K562 (cell line): ENCODE measurements around the gene SMIM13. TPM values are rescaled to one million over a fixed set of nuclear protein-coding genes. Genes with fewer than 3 reads are reported as not detected.
A peak's percentile ranks its signal among the peaks of the same experiment; 100 is the strongest.

ENCODE experiments used
- ATF6 ChIP-seq: sonication (generic); formaldehyde crosslinking; IDR thresholded peaks from 2 replicates; pipeline ENCODE4 v1.4.0; 2020; ENCODE audit warnings: mild to moderate bottlenecking, missing genetic modification reagents
- SMAD2 ChIP-seq: fragments of 150-350 bp; IDR thresholded peaks from 2 replicates; pipeline ENCODE4 v1.6.1; 2014; ENCODE audit warnings: low read depth, mild to moderate bottlenecking, low read length
- TEAD2 ChIP-seq: fragments of 450-650 bp; IDR thresholded peaks from 2 replicates; pipeline ENCODE4 v1.6.1; 2016; ENCODE audit warnings: missing genetic modification characterization, control low read depth, missing compliant biosample characterization
- ZBTB11 ChIP-seq, 3 experiments: fragments of 200-800 bp in 1 of 3; fragments of 250-450 bp in 1 of 3; fragments of 450-650 bp in 1 of 3; sonication (Bioruptor Pico) in 1 of 3; sonication (Bioruptor generic) in 1 of 3; formaldehyde crosslinking in 1 of 3; IDR thresholded peaks; 2 replicates each; pipeline versions ENCODE4 v1.6.1 to v1.8.0; 2016 to 2022; ENCODE audit warnings: mild to moderate bottlenecking in 2 of 3, missing genetic modification characterization in 2 of 3, missing compliant biosample characterization in 1 of 3, moderate library complexity in 1 of 3
- ZBTB17 ChIP-seq: fragments of 450-650 bp; formaldehyde crosslinking; IDR thresholded peaks from 2 replicates; pipeline ENCODE4 v1.4.0; 2020; ENCODE audit warnings: mild to moderate bottlenecking
- ZNF717 ChIP-seq: fragments of 250-450 bp; sonication (Bioruptor Pico); IDR thresholded peaks from 2 replicates; pipeline ENCODE4 v1.5.0; 2021
- polyA plus RNA-seq, 8 experiments: library from polyadenylated mRNA; depleted of rRNA in 4 of 8; stranded (reverse) in 5 of 8; unstranded in 3 of 8; fragments of >200 nt; fragmentation: Nextera tagmentation in 2 of 8; fragmentation: Illumina TruSeq in 1 of 8; extraction: Ambion mirVana in 2 of 8; extraction: Trizol in 1 of 8; gene quantifications; 2 replicates each; pipeline versions ENCODE4 v1.2.1 to v1.2.3, GENCODE V29; 2011 to 2014; ENCODE audit warnings: inconsistent platforms in 1 of 8, missing spikeins in 1 of 8
- total RNA-seq, 7 experiments: library from RNA; depleted of rRNA in 6 of 7; stranded (reverse); fragments of >200 nt in 6 of 7; fragmentation: Illumina TruSeq in 2 of 7; extraction: Trizol in 2 of 7; gene quantifications; 2 replicates each; pipeline versions ENCODE4 v1.2.1 to v1.2.3, GENCODE V29; 2011 to 2021; ENCODE audit warnings: low replicate concordance in 1 of 7
- TF ChIP-seq, protein P1 (sequence below), 2 experiments: fragments of 450-650 bp in 1 of 2; sonication (generic) in 1 of 2; formaldehyde crosslinking in 1 of 2; IDR thresholded peaks; 2 replicates each; pipeline versions ENCODE4 v1.7.1 to v1.9.0; 2016 to 2022; ENCODE audit warnings: inconsistent platforms in 1 of 2, mild to moderate bottlenecking in 1 of 2, missing genetic modification reagents in 1 of 2
- TF ChIP-seq, protein P2 (sequence below): sonication (generic); formaldehyde crosslinking; IDR thresholded peaks from 2 replicates; pipeline ENCODE4 v1.8.1; 2023; ENCODE audit warnings: mild to moderate bottlenecking, missing genetic modification reagents, moderate library complexity

The SMIM13 gene
- total and polyA plus RNA-seq, 9 of the 15 experiments (the other 6 are each of a cell fraction or from before 2014, with no cell fraction given), result 5.5 to 24.8 (median 11.7) TPM

- TF ChIP-seq, protein P1, sequence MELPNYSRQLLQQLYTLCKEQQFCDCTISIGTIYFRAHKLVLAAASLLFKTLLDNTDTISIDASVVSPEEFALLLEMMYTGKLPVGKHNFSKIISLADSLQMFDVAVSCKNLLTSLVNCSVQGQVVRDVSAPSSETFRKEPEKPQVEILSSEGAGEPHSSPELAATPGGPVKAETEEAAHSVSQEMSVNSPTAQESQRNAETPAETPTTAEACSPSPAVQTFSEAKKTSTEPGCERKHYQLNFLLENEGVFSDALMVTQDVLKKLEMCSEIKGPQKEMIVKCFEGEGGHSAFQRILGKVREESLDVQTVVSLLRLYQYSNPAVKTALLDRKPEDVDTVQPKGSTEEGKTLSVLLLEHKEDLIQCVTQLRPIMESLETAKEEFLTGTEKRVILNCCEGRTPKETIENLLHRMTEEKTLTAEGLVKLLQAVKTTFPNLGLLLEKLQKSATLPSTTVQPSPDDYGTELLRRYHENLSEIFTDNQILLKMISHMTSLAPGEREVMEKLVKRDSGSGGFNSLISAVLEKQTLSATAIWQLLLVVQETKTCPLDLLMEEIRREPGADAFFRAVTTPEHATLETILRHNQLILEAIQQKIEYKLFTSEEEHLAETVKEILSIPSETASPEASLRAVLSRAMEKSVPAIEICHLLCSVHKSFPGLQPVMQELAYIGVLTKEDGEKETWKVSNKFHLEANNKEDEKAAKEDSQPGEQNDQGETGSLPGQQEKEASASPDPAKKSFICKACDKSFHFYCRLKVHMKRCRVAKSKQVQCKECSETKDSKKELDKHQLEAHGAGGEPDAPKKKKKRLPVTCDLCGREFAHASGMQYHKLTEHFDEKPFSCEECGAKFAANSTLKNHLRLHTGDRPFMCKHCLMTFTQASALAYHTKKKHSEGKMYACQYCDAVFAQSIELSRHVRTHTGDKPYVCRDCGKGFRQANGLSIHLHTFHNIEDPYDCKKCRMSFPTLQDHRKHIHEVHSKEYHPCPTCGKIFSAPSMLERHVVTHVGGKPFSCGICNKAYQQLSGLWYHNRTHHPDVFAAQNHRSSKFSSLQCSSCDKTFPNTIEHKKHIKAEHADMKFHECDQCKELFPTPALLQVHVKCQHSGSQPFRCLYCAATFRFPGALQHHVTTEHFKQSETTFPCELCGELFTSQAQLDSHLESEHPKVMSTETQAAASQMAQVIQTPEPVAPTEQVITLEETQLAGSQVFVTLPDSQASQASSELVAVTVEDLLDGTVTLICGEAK (IDR thresholded peaks at IDR 0.05), result peak; percentile 20; the same call in 1 of the 2 replicates
- TF ChIP-seq, protein P1 (CRISPR knock-in tag; IDR thresholded peaks at IDR 0.05), result no peak
- TF ChIP-seq ATF6 (peak; percentile 29; the same call in 1 of the 2 replicates), SMAD2 (no peak), ZBTB17 (CRISPR knock-in tag) (peak; percentile 91), ZNF717 (CRISPR knock-in tag) (no peak), TEAD2 (tag) (no peak), ZBTB11 (CRISPR knock-in tag; IDR thresholded peaks at IDR 0.05) (peak in 1 of 3 experiments; percentile 78; a peak in 2 of 6 replicates)
- TF ChIP-seq, protein P2, sequence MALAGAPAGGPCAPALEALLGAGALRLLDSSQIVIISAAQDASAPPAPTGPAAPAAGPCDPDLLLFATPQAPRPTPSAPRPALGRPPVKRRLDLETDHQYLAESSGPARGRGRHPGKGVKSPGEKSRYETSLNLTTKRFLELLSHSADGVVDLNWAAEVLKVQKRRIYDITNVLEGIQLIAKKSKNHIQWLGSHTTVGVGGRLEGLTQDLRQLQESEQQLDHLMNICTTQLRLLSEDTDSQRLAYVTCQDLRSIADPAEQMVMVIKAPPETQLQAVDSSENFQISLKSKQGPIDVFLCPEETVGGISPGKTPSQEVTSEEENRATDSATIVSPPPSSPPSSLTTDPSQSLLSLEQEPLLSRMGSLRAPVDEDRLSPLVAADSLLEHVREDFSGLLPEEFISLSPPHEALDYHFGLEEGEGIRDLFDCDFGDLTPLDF (CRISPR knock-in tag), result peak; percentile 94; the same call in 1 of the 2 replicates
Observed at GRCh38 chr6:11093626-11094410, at the start of gene SMIM13 (continued).
